Naive thymus-derived CD8-positive, alpha-beta T cell (primary cell): ENCODE data around the gene PRKCI. TPM values are rescaled to one million over a fixed set of nuclear protein-coding genes. Genes with fewer than 3 reads are reported as not detected.
"Not testable (repeated sequence)": the region's sequence is repeated elsewhere in the genome, so short reads cannot be mapped to it uniquely, and the experiment has no call there.

Experiments
- ATAC-seq, 2 donors: fragments of 150-1000 bp; cut with Tn5 transposase in 1 of 2; sonication (Bioruptor Pico), chemical (Tn5 transposase) in 1 of 2; 1 replicate in 1 of 2; 2 replicates in 1 of 2; pipeline ENCODE4 v1.10.0; 2021; ENCODE audit warnings: mild to moderate bottlenecking in 2 of 2, moderate library complexity in 2 of 2
- POLR2A ChIA-PET: fragments of 350-600 bp; sonication (Branson Sonifier 250); formaldehyde crosslinking; loops from one replicate; lab custom pipeline; 2021; ENCODE audit warnings: antibody characterized with exemption; lab: Charles Lee
- DNase-seq, 10 donors: peaks; one replicate each; pipeline versions ENCODE4 v3.0.0 to v3.0.0-alpha.2; 2020 to 2022
- H3K27ac Mint-ChIP-seq, 10 donors: one replicate each; pipeline ENCODE4 v1.8.0; 2020 to 2022; ENCODE audit warnings: mild to moderate bottlenecking in 10 of 10, mixed read lengths in 10 of 10, moderate library complexity in 4 of 10, inconsistent platforms in 1 of 10
- H3K27me3 Mint-ChIP-seq, 5 donors: one replicate each; pipeline ENCODE4 v1.8.0; 2021 to 2022; ENCODE audit warnings: mixed read lengths in 5 of 5
- H3K36me3 Mint-ChIP-seq, 3 donors: one replicate each; pipeline ENCODE4 v1.8.0; 2020 to 2022; ENCODE audit warnings: mixed read lengths in 3 of 3, mild to moderate bottlenecking in 2 of 3, inconsistent platforms in 1 of 3
- H3K4me1 Mint-ChIP-seq, 4 donors: one replicate each; pipeline ENCODE4 v1.8.0; 2021 to 2022; ENCODE audit warnings: mixed read lengths in 4 of 4
- H3K4me3 Mint-ChIP-seq, 10 donors: one replicate each; pipeline ENCODE4 v1.8.0; 2020 to 2022; ENCODE audit warnings: mild to moderate bottlenecking in 10 of 10, mixed read lengths in 10 of 10, moderate library complexity in 6 of 10, inconsistent platforms in 1 of 10
- H3K9me3 Mint-ChIP-seq, 9 donors: one replicate each; pipeline ENCODE4 v1.8.0; 2020 to 2022; ENCODE audit warnings: mixed read lengths in 9 of 9, mild to moderate bottlenecking in 3 of 9, inconsistent platforms in 1 of 9, moderate library complexity in 1 of 9
- polyA plus RNA-seq, 3 donors: library from polyadenylated mRNA; unstranded; fragments of 300-500 nt; fragmentation: Illumina TruSeq; gene quantifications; one replicate each; pipeline ENCODE4 v1.2.3, GENCODE V29; 2021
- total RNA-seq, 8 experiments: library from RNA in 2 of 8; stranded (reverse) in 2 of 8; gene quantifications; one replicate each; pipeline ENCODE4 v1.2.3 and lab custom pipeline; 2021 to 2026

Gene PRKCI
- total RNA-seq (10 to 100 TPM; 23.4 to 27.8 TPM), polyA plus RNA-seq (10 to 100 TPM; 10.8 to 15.0 (median 14.1) TPM), total RNA-seq (lab: John Stamatoyannopoulos, UW) (26.3 to 72.7 (median 41.4) reads per million in 6 experiments)

GRCh38 chr3:170221924-170222646 lies at the start of gene PRKCI:
Gene PRKCI, plus strand, starts transcription at chr3:170222424. Its CDS starts 246 bp downstream, at chr3:170222670.
- DNase-seq: peak; percentile 70 to 90 (median 78)
- Mint-ChIP-seq H3K27ac (peak within 1 kb of the TSS; percentile 91 to 99 (median 96)), H3K36me3 (no peaks in the 10 kb centered on the region), H3K4me3 (peak within 1 kb of the TSS; percentile 87 to 97 (median 94)), H3K4me1 (peaks cover 12 to 37% (median 33%) of the 10 kb centered on the region in 4 donors), H3K27me3 (no peaks in the 10 kb centered on the region), H3K9me3 (no peaks in the 10 kb centered on the region)
- peak; percentile 77 to 88 for ATAC-seq
- POLR2A ChIA-PET: interaction anchor here (0.9 to 2.9 kb wide), 4 partner anchors 41 to 449 kb away, joined by 3 to 13 read pairs (median 9); partner anchors contain the start of genes MYNN, PHC3 and SKIL

- DNase-seq: peak; percentile 11 to 78 (median 61)
- Mint-ChIP-seq H3K27me3 (no peaks in the 10 kb centered on the region), H3K27ac (peak overlapping the region; percentile 47 to 99 (median 86)), H3K9me3 (no peaks in the 10 kb centered on the region), H3K4me3 (peak overlapping the region; percentile 31 to 96 (median 72)), H3K36me3 (peaks cover 0 to 48% (median 18%) of the 10 kb centered on the region in 3 donors), H3K4me1 (peaks cover 18 to 55% (median 47%) of the 10 kb centered on the region in 4 donors)
- peak; percentile 63 to 68 for ATAC-seq
- POLR2A ChIA-PET: interaction anchor here (0.5 to 4.1 kb wide), 10 partner anchors 9 to 414 kb away, joined by 3 to 31 read pairs (median 5); partner anchors contain the start of genes SKIL and TERC
Measured at GRCh38 chr3:170178651-170179050, 43.6 kb upstream of the PRKCI start.

GRCh38 chr3:170179432-170179831 lies 42.8 kb upstream of the PRKCI start:
- no peak for DNase-seq
- no peaks in the 10 kb centered on the region for H3K27me3 Mint-ChIP-seq
- H3K4me1 Mint-ChIP-seq: peaks cover 18 to 49% (median 44%) of the 10 kb centered on the region in 4 donors
- H3K36me3 Mint-ChIP-seq: peaks cover 0 to 41% (median 16%) of the 10 kb centered on the region in 3 donors
- no peaks in the 10 kb centered on the region for H3K9me3 Mint-ChIP-seq
- H3K4me3 Mint-ChIP-seq: peak overlapping the region; percentile 96 to 100 (median 98)
- POLR2A ChIA-PET: interaction anchor here (1.0 to 4.1 kb wide), 9 partner anchors 8 to 415 kb away, joined by 3 to 31 read pairs (median 6); partner anchors contain the start of genes SKIL and TERC
- H3K27ac Mint-ChIP-seq: peak overlapping the region; percentile 98 to 100 (median 99)
- no peak for ATAC-seq

- ATAC-seq: peak; percentile 31 to 47
- H3K27me3 Mint-ChIP-seq: no peaks in the 10 kb centered on the region
- H3K4me1 Mint-ChIP-seq: peaks cover 17 to 42% (median 37%) of the 10 kb centered on the region in 4 donors
- H3K27ac Mint-ChIP-seq: peak overlapping the region; percentile 98 to 100 (median 99)
- POLR2A ChIA-PET: interaction anchor here (0.6 to 4.1 kb wide), 19 partner anchors 9 to 689 kb away, joined by 3 to 31 read pairs (median 4); partner anchors contain the start of genes PRKCI, RPL22L1, SEC62 and SKIL
- peaks cover 0 to 34% (median 12%) of the 10 kb centered on the region in 3 donors for H3K36me3 Mint-ChIP-seq
- H3K4me3 Mint-ChIP-seq: peak overlapping the region; percentile 96 to 100 (median 98)
- peak in 4 of 10 donors; percentile 10 to 53 (median 21) for DNase-seq
- no peaks in the 10 kb centered on the region for H3K9me3 Mint-ChIP-seq
Measured at GRCh38 chr3:170180079-170180907, 41.9 kb upstream of the PRKCI start.

DNA sequence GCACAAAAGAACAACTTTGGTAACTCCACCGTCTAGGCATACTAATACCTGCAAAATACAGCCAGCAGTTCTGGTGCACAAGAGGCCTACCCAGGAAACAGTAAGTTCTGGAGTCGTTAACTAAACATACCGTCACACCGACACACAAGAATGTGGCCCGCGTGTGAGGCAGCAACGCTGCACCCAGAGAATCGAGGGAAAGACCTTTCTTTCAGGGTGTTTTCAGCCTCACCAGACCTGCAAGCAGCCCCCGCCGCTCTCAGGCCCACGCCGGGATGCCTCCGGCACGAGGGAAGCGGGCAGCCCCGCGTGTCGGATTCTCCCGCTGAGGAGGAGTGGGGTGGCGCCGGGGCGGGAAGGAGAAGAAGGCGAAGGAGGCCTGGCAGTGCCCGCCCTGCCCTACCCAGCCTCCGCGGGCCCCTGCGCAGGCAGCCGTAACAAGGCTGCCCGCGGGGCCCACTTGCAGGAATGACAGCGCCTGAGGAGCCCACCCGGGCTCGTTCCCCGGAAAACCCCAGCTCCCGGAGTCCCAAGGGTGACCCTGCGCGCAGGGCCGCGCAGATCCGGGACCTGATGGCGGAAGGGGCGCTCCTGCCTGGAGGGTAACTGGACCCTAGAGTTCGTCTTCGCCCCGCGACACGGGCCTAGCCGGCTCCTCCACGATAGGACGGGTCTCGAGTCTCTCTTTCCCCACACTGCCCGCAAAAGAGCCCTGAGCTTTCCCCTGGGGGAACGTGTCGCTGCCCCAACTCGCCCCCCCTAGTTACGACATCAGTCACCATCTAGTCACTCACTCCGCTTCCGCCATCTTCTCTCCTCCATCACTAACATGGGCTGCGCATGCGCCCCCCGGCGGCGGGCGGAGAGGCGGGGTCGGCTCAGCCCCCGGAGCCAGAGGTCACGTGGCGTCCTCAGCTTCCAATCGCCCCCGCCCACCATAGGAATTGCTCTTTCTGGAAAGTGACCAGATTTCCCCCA lies 41.0 kb upstream of the PRKCI start, which contains the start of gene PHC3:
Gene PHC3 (minus strand): TSS at position 826 of the 978 bp plus-strand sequence. CDS start 18 bp downstream, at position 808.
- POLR2A ChIA-PET: interaction anchor here (0.6 to 4.1 kb wide), 24 partner anchors 9 to 689 kb away, joined by 3 to 31 read pairs (median 3); partner anchors contain the start of genes MYNN, PRKCI, RPL22L1 and SEC62
- Mint-ChIP-seq H3K36me3 (peaks cover 0 to 25% (median 9%) of the 10 kb centered on the region in 3 donors), H3K9me3 (no peaks in the 10 kb centered on the region), H3K4me1 (peaks cover 14 to 39% (median 33%) of the 10 kb centered on the region in 4 donors), H3K27me3 (no peaks in the 10 kb centered on the region), H3K27ac (peak within 1 kb of the TSS; percentile 99 to 100 (median 100)), H3K4me3 (peak within 1 kb of the TSS; percentile 96 to 100 (median 98))
- DNase-seq (peak; percentile 88 to 96 (median 92)), ATAC-seq (peak; percentile 70 to 72)

DNA sequence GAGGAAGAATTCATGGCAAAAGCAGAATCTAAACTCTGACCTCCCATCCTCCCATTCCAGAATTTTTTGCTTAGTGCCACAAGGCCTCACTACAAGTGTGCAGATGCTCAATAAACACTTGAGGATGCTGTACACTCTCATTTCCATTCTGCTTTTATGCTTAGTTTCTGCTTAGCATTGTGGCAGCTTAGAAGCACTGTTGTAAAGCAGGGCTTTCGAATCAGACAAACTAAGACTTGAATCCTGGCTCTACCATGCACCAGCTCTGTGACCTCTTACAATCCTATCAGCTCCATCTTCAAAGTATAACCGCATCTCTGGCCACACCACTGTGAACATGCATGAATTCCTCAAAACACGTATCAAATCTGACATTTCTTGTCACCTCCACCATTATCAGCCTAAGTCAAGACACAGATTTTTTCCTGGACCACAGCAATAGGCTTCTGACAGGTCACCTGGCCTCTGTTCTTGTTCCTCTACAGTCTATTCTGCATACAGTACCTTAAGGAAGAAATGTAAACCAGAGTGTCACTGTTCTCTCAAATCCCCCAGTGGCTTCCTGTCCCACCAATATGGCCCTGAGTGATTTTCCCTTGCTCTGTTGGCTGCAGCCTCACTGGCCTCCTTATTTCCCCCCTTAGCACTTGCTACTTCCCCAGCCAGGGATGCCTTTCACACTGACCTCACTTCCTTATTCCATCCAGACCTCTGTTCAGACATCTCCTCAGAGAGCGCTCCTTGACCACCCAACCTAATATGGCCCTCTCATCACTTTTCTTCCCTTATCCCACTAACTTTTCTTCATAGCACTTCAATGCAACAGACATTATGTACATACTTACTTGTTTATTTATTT lies 32.6 kb upstream of the PRKCI start:
- peak; percentile 23 to 48 for ATAC-seq
- peak overlapping the region in 2 of 10 donors; percentile 71 to 78 for H3K27ac Mint-ChIP-seq
- H3K27me3 Mint-ChIP-seq: peaks cover 0 to 4% (median 0%) of the 10 kb centered on the region in 5 donors
- H3K9me3 Mint-ChIP-seq: no peaks in the 10 kb centered on the region
- no peaks in the 10 kb centered on the region for H3K36me3 Mint-ChIP-seq
- H3K4me3 Mint-ChIP-seq: no peak overlapping the region
- POLR2A ChIA-PET: interaction anchor here (1.2 kb wide), 1 partner anchor 9 kb away, joined by 8 read pairs; no protein-coding TSS in a partner anchor
- peaks cover 2 to 13% (median 10%) of the 10 kb centered on the region in 4 donors for H3K4me1 Mint-ChIP-seq
- DNase-seq: no peak

DNA sequence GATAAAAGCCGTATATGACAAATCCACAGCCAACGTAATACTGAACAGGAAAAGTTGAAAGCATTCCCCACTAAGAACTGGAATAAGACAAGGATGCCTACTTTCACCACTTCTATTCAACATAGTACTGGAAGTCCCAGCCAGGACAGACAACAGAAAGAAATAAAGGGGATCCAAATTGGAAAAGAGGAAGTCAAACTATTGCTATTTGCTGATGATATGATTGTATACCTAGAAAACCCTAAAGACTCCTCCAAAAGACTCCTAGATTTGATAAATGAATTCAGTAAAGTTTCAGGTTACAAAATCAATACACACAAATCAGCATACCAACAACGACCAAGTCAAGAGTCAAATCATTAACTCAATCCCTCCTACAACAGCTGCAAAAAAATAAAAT lies 26.5 kb upstream of the PRKCI start:
- ATAC-seq, POLR2A ChIA-PET, DNase-seq, H3K36me3 Mint-ChIP-seq, H3K27ac Mint-ChIP-seq, H3K9me3 Mint-ChIP-seq, H3K4me3 Mint-ChIP-seq, H3K4me1 Mint-ChIP-seq: not testable (repeated sequence)
- peaks cover 0 to 11% (median 0%) of the 10 kb centered on the region in 5 donors for H3K27me3 Mint-ChIP-seq

DNA sequence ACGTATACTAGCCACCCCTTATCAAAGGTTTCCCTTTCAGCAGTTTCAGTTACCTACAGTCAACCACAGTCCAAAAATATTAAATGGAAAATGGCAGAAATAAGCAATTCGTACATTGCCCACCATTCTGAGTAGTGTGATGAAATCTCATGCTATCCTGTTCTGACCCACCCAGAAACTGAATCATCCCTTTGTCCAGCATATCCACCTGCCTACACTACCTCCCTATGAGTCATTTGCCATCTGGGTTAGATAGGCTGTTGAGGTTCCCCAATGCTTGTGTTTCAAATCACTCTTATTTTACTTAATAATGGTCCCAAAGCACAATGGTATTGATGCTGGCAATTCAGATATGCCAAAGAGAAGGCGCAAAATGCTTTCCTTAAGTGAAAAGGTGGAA lies 25.4 kb upstream of the PRKCI start:
- Mint-ChIP-seq H3K4me1 (no peaks in the 10 kb centered on the region), H3K27ac (no peak overlapping the region), H3K4me3 (no peak overlapping the region), H3K36me3 (peaks cover 0 to 2% (median 0%) of the 10 kb centered on the region in 3 donors), H3K9me3 (no peaks in the 10 kb centered on the region), H3K27me3 (peaks cover 0 to 11% (median 0%) of the 10 kb centered on the region in 5 donors)
- POLR2A ChIA-PET: no interaction called here
- no peak for ATAC-seq
- DNase-seq: no peak

DNA sequence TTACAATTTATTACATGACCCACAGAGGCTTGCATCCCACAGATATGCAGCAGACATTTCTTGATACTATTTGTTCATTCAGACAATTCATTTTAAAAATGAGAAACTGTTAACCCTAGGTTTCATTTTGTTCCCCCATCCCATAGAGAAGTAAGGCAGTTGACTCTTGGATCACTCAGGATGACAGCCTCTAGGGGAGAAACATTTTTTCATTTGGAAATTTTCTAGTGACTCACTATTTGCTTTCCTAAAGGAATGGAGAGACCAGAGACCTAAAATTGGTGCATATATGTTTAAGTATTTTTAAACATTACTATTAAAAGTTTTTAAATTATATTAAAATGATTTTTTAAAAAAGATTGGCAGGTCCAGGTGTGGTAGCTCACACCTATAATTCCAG lies 21.2 kb upstream of the PRKCI start:
- POLR2A ChIA-PET: interaction anchor here (1.2 kb wide), 1 partner anchor 22 kb away, joined by 3 read pairs; no protein-coding TSS in a partner anchor
- no peak for DNase-seq
- peaks cover 0 to 15% (median 10%) of the 10 kb centered on the region in 5 donors for H3K27me3 Mint-ChIP-seq
- no peak overlapping the region for H3K27ac Mint-ChIP-seq
- H3K4me3 Mint-ChIP-seq: no peak overlapping the region
- H3K4me1 Mint-ChIP-seq: no peaks in the 10 kb centered on the region
- peaks cover 0 to 2% (median 0%) of the 10 kb centered on the region in 3 donors for H3K36me3 Mint-ChIP-seq
- no peaks in the 10 kb centered on the region for H3K9me3 Mint-ChIP-seq
- ATAC-seq: no peak

DNA sequence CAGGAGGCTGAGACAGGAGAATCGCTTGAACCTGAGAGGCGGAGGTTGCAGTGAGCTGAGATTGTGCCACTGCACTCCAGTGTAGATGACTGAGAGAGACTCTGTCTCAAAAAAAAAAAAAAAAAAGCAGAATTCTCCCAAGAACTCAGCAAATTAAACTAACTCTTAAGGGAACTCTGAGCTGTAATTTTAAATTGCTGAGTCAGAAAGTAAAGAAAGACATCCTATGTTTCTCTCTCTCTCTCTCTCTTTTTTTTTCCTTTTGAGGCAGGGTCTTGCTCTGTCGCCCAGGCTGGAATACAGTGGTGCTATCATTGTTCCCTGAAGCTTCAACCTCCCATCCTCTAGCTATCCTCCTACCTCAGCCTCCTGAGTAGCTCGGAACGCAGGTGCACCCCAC lies 20.7 kb upstream of the PRKCI start:
- H3K4me3 Mint-ChIP-seq: no peak overlapping the region
- no peak for ATAC-seq
- no peaks in the 10 kb centered on the region for H3K9me3 Mint-ChIP-seq
- H3K36me3 Mint-ChIP-seq: peaks cover 0 to 2% (median 0%) of the 10 kb centered on the region in 3 donors
- no peak overlapping the region for H3K27ac Mint-ChIP-seq
- H3K4me1 Mint-ChIP-seq: no peaks in the 10 kb centered on the region
- POLR2A ChIA-PET: interaction anchor here (0.7 to 1.2 kb wide), 4 partner anchors 22 to 119 kb away, joined by 3 to 4 read pairs (median 3); no protein-coding TSS in a partner anchor
- peaks cover 2 to 18% (median 10%) of the 10 kb centered on the region in 5 donors for H3K27me3 Mint-ChIP-seq
- no peak for DNase-seq
